ENCODE results near the gene CSPG4. TPM values are rescaled to one million over a fixed set of nuclear protein-coding genes. Genes with fewer than 3 reads are reported as not detected.

Gene CSPG4
- total RNA-seq, 2 donors from 2014 or later = 32.6 to 55.6 TPM

- no peak for DNase-seq (ENCODE audit: low spot score)
- Histone ChIP-seq H3K27ac (peak overlapping the region; percentile 52 to 58), H3K9me3 (no peaks in the 10 kb centered on the region), H3K36me3 (peaks cover 15% of the 10 kb centered on the region), H3K27me3 (no peaks in the 10 kb centered on the region), H3K4me3 (no peak overlapping the region), H3K4me1 (peaks cover 0 to 44% of the 10 kb centered on the region in 2 donors)
- TF ChIP-seq, protein P1, sequence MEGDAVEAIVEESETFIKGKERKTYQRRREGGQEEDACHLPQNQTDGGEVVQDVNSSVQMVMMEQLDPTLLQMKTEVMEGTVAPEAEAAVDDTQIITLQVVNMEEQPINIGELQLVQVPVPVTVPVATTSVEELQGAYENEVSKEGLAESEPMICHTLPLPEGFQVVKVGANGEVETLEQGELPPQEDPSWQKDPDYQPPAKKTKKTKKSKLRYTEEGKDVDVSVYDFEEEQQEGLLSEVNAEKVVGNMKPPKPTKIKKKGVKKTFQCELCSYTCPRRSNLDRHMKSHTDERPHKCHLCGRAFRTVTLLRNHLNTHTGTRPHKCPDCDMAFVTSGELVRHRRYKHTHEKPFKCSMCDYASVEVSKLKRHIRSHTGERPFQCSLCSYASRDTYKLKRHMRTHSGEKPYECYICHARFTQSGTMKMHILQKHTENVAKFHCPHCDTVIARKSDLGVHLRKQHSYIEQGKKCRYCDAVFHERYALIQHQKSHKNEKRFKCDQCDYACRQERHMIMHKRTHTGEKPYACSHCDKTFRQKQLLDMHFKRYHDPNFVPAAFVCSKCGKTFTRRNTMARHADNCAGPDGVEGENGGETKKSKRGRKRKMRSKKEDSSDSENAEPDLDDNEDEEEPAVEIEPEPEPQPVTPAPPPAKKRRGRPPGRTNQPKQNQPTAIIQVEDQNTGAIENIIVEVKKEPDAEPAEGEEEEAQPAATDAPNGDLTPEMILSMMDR (IDR thresholded peaks at IDR 0.05) = no peak
Measured at GRCh38 chr15:75659141-75659771, 53.4 kb downstream of the CSPG4 start.

DNA sequence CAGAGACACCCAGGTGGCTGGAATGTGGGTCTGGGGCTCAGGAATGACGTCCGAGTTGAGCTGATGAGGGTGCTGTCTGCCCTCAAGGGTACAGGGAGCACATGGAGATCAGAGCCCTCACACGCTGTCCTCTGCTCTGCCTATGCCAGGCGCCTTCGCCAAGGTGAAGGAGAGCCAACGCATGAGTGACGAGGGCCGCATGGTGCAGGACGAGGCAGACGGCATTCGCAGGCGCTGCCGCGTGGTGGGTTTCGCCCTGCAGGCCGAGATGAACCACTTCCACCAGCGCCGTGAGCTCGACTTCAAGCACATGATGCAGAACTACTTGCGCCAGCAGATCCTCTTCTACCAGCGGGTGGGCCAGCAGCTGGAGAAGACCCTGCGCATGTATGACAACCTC is 55.8 kb downstream of the CSPG4 start:
- no peaks in the 10 kb centered on the region for H3K9me3 ChIP-seq
- peaks cover 0 to 68% of the 10 kb centered on the region in 2 donors for H3K4me1 ChIP-seq
- H3K27ac ChIP-seq = no peak overlapping the region
- TF ChIP-seq, protein P1 (IDR thresholded peaks at IDR 0.05) = no peak
- H3K27me3 ChIP-seq = no peaks in the 10 kb centered on the region
- peaks cover 15% of the 10 kb centered on the region for H3K36me3 ChIP-seq
- DNase-seq (ENCODE audit: low spot score) = no peak
- no peak overlapping the region for H3K4me3 ChIP-seq

GRCh38 chr15:75656331-75656730 is 56.3 kb downstream of the CSPG4 start:
- DNase-seq (ENCODE audit: low spot score) = no peak
- TF ChIP-seq, protein P1 (IDR thresholded peaks at IDR 0.05) = no peak
- Histone ChIP-seq H3K4me1 (peaks cover 0 to 68% of the 10 kb centered on the region in 2 donors), H3K27me3 (no peaks in the 10 kb centered on the region), H3K9me3 (no peaks in the 10 kb centered on the region), H3K27ac (no peak overlapping the region), H3K36me3 (peaks cover 15% of the 10 kb centered on the region), H3K4me3 (no peak overlapping the region)

GRCh38 chr15:75655931-75656330 is 56.7 kb downstream of the CSPG4 start:
- H3K4me1 ChIP-seq = peaks cover 0 to 68% of the 10 kb centered on the region in 2 donors
- H3K9me3 ChIP-seq = no peaks in the 10 kb centered on the region
- H3K27ac ChIP-seq = no peak overlapping the region
- H3K36me3 ChIP-seq = peaks cover 15% of the 10 kb centered on the region
- no peak for DNase-seq (ENCODE audit: low spot score)
- no peaks in the 10 kb centered on the region for H3K27me3 ChIP-seq
- TF ChIP-seq, protein P1 (IDR thresholded peaks at IDR 0.05) = no peak
- H3K4me3 ChIP-seq = no peak overlapping the region

- peaks cover 0 to 68% of the 10 kb centered on the region in 2 donors for H3K4me1 ChIP-seq
- H3K4me3 ChIP-seq = no peak overlapping the region
- no peak for DNase-seq (ENCODE audit: low spot score)
- no peaks in the 10 kb centered on the region for H3K9me3 ChIP-seq
- H3K27me3 ChIP-seq = no peaks in the 10 kb centered on the region
- peaks cover 22% of the 10 kb centered on the region for H3K36me3 ChIP-seq
- TF ChIP-seq, protein P1 (IDR thresholded peaks at IDR 0.05) = no peak
- no peak overlapping the region for H3K27ac ChIP-seq
Measured at GRCh38 chr15:75654201-75654907, 58.3 kb downstream of the CSPG4 start.

Data from right atrium auricular region (tissue), 2 donors.